ENCODE measurements around the gene G6PC1. TPM values are rescaled to one million over a fixed set of nuclear protein-coding genes. Genes with fewer than 3 reads are reported as not detected.
"Not testable (repeated sequence)": the region's sequence is repeated elsewhere in the genome, so short reads cannot be mapped to it uniquely, and the experiment has no call there.

The G6PC1 gene
- total RNA-seq, 1 donor = not detected

GRCh38 chr17:42866631-42867575 is 33.7 kb upstream of the G6PC1 start:
- no peak for DNase-seq (ENCODE audit: low read depth)
- TF ChIP-seq CTCF (IDR thresholded peaks at IDR 0.05; ENCODE audit: insufficient read depth, low read length) = no peak

GRCh38 chr17:42867694-42868261 is 32.8 kb upstream of the G6PC1 start:
- not testable (repeated sequence) for H3K4me3 ChIP-seq (ENCODE audit: low read depth, low read length); DNase-seq (ENCODE audit: low read depth)

More at GRCh38 chr17:42866631-42867575, 33.7 kb upstream of the G6PC1 start:
- H3K4me3 ChIP-seq (ENCODE audit: low read depth, low read length) = no peak overlapping the region

GRCh38 chr17:42868338-42868737 is 32.3 kb upstream of the G6PC1 start:
- DNase-seq (ENCODE audit: low read depth) = no peak
- H3K4me3 ChIP-seq (ENCODE audit: low read depth, low read length) = no peak overlapping the region
- no peak for TF ChIP-seq CTCF (IDR thresholded peaks at IDR 0.05; ENCODE audit: insufficient read depth, low read length)

GRCh38 chr17:42871647-42872046 is 29.0 kb upstream of the G6PC1 start:
- TF ChIP-seq CTCF (IDR thresholded peaks at IDR 0.05; ENCODE audit: insufficient read depth, low read length) = no peak

GRCh38 chr17:42872251-42872965 is 28.2 kb upstream of the G6PC1 start:
- no peak for DNase-seq (ENCODE audit: low read depth)
- no peak for TF ChIP-seq CTCF (IDR thresholded peaks at IDR 0.05; ENCODE audit: insufficient read depth, low read length)
- no peak overlapping the region for H3K4me3 ChIP-seq (ENCODE audit: low read depth, low read length)

More at GRCh38 chr17:42871647-42872046, 29.0 kb upstream of the G6PC1 start:
- no peak for DNase-seq (ENCODE audit: low read depth)
- no peak overlapping the region for H3K4me3 ChIP-seq (ENCODE audit: low read depth, low read length)

GRCh38 chr17:42873315-42873714 is 27.3 kb upstream of the G6PC1 start:
- DNase-seq (ENCODE audit: low read depth) = no peak
- TF ChIP-seq CTCF (IDR thresholded peaks at IDR 0.05; ENCODE audit: insufficient read depth, low read length) = no peak
- no peak overlapping the region for H3K4me3 ChIP-seq (ENCODE audit: low read depth, low read length)

GRCh38 chr17:42873932-42874695 is 26.5 kb upstream of the G6PC1 start:
- H3K4me3 ChIP-seq (ENCODE audit: low read depth, low read length); DNase-seq (ENCODE audit: low read depth): not testable (repeated sequence)
